Right renal pelvis (tissue), 4 donors: ENCODE data around the gene CACNA2D4. TPM values are rescaled to one million over a fixed set of nuclear protein-coding genes. Genes with fewer than 3 reads are reported as not detected.

ENCODE experiments used
- DNase-seq, 4 donors: peaks; one replicate each; pipeline ENCODE4 v3.0.0-alpha.2; 2013; ENCODE audit warnings: low read depth in 4 of 4, low spot score in 3 of 4, missing footprints in 1 of 4
- polyA plus RNA-seq, 4 donors: library from polyadenylated mRNA; unstranded; fragments of 120-200 nt; gene quantifications; one replicate each; pipeline ENCODE4 v1.2.1, GENCODE V29; 2013; ENCODE audit not compliant: insufficient read length in 4 of 4

Gene CACNA2D4
- polyA plus RNA-seq, 4 donors: 1.9 to 3.0 (median 2.3) TPM

- DNase-seq: no peak
Observed at GRCh38 chr12:1934068-1934467, 15.6 kb upstream of the CACNA2D4 start.

- DNase-seq: no peak
Observed at GRCh38 chr12:1933342-1934051, 15.0 kb upstream of the CACNA2D4 start.

DNA sequence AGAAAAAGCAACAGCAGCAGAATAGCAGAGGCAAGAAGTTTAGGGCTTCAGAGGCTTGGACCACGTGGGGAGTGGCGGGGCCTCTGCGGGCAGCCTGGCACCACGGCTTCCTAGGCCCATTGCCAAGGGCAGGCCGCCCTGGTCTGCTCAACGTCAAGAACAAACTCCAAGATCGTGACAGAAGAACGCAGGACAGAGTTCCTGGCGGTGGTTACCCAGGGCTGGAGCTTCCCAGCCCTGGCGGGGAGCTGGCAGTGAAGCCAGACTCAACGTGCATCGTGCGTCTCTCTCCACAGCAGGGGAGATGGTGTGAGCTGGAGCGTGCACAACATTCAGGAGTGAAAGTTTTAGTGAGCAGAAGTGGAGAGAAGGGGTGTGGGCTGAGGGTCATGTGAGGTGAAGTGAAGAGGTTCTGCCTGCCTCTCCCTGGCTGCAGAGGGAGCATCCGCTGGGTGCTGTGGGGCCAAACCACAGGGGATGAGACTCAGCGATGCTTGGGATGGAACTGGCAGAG is 13.9 kb upstream of the CACNA2D4 start:
- no peak for DNase-seq

- no peak for DNase-seq
Observed at GRCh38 chr12:1931642-1932041, 13.2 kb upstream of the CACNA2D4 start.

DNA sequence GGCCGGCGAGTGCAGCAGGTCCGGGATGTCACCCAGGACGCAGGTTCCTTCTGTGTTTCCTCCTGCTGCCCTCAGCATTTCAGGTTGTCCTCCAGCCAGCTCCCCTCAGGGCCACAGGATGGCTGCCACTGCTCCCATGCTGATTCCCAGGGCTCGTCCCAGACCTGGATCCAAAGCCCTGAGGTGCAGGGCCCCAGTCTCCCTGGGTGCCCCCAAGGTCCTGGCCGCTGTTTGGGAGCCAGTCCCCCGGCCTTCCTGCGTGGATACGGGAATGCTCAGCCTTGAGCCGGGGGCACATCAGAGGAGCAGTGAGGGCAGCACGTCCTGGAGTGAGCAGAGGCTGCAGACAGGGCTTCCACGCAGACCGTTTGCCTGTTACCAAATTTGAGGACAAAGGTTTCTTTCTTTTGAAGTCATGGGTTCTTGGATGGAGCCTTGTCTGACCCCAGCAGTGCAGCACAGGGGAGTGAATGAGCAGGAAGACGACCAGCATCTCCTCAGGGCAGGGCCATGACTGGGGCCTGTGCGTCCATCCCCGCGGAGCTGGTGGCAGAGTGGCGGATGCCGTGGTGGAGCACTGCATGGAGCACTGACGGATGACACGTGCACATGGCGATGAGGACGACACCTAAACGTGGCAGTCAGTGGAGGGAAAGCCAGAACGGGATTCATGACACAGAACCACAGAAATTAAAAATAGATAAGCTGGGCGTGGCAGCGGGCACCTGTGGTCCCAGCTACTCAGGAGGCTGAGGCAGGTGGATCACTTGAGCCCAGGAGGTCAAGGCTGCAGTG is 12.5 kb upstream of the CACNA2D4 start:
- DNase-seq: no peak

DNA sequence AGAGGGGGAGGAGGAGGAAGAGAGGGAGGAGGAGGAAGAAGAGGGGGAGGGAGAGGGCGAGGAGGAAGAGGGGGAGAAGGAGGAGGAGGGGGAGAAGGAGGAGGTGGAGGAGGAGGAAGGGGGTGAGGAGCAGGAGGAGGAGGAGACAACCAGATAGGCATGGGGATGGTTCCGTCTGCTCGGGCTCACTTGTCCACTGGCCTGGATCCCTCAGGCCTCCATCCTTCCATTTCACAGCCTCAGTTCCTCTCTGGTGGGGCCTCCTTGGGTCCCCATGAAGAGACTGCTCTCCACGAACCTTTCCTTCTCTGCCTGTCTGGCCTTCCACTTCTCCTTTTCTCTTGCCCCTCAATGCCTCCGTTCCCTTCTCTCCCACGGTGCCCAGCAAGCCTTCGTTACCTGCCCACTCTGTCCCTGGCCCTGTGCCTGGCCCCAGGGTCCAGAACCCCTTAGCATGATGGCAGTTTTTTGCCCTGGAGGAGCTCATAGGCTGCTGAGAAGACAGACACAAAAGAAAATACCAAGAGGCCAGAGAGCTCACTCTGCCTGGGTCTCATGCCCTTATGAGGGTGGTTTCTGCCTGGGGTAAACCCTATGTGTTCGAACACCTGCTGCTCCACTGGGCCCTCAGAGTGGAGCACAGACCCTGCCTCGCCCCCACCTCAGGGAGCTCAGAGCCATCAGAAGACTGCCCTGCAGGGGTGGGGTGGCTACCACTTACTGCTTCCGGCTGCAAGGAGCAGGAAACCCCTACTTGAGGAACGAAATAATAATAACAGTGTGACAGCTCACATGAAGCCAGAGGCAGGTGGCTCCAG is 11.7 kb upstream of the CACNA2D4 start:
- no peak for DNase-seq

DNA sequence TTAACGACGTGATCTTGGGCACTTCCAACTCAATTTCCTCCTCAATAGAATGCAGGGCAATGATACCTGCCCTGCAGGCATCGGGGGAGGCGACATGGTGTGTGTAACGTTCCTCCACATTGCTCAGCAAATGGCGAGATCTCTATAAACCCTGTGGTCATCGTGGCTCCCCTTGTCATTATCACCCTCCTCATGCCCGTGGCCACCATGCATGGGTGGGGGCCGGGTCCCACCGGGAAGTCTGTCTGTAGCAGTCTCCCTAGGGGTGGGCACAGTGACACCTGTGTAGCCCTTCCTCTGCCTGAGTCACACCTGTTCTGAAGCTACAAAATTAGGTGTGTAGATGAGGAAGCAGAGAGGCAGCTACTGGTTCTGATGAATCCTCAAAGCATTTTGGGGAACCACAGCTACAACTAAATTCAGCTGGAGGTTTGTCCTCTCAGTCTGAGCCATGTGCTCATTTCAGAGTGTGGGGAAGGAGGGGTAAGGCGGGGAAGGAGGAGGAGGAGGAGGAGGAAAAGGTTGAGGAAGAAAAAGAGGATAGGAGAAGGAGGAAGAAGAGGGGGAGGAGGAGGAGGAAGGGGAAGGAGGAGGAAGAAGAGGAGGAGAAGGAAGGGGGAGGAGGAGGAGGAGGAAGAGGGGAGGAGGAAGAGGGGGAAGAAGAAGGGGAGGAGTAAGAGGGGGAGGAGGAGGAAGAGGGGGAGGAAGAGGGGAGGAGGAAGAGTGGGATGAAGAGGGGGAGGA is 11.0 kb upstream of the CACNA2D4 start:
- no peak for DNase-seq

DNA sequence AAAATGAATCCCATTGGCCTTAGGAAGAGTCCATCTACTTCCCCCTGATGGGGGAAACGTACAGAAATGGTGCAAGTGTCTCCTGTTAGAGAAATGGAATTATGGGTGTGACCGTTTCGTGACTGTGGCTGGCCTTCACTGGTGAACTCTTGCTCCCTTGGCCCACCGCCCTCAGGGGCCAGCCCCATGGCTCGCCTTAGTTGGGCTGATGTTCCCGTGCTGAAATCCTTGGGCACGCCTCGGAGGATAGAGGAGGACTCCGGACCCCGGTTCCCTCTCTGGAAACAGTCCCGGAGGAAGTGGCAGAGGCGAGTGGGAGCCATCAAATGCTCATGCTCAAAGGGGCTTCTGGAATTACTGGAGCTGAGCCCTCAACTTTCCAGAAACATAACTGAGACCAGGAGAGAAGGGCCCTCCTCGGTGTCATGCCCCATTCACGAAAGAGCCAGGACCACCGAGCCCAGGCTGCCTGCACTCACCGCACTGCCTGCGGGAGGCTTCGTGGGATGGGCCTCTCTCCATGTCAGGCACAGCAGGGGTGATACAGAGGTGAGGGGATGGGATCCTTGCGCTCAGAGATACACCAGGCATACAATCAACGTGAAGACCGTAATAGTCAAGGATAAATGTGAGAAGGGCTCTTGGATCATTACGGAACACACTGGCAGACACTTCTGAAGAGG is 10.1 kb upstream of the CACNA2D4 start:
- DNase-seq: no peak

DNA sequence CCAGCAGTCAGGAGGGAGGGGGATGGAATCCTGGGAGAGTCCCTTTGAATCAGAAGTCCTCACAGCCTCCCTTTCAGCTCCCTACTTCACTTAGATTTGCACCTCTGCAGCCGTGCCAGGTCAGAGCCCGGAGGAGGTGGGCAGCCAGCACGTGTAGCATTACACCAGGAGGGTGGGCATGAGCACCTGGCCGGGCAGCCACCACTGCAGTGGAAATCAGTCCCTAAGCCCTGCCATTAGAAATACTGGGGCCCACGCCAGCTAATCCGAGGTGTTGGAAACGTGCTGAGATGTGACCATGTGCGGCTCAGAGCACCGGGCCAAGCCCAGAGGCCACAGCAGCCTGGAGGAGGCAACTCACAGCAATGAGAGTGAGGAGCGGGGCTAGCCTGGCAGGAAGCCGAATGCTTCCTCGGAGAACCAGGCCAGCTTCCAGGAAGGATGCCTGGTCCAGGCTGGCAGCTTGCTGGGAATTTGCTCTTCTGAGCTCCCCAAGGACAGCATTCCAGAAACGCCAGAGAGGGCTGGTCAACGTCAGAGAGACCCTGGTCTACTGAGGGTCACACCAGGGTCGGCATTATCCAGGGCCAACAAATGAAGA is 9.4 kb upstream of the CACNA2D4 start:
- no peak for DNase-seq

GRCh38 chr12:1927051-1927680 is 8.7 kb upstream of the CACNA2D4 start:
- no peak for DNase-seq

DNA sequence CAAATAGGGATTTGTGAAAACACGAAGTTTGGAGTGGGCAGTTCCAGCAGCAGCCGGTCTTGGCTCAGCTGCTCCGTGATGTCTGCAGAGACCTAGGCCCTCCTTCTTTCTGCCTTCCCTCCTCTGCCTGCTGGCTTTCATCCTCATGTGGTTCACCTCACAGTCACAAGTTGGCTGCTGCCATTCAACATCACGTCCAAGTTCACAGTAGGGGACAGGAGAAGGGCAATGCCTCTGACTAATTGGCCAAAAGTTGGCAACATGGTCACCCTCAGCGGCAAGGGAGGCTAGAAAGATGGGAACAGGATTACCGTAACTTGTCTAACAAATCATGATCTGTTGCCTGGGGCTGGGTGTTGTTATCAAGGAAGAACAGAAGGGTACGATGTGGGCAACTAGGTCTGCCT is 7.8 kb upstream of the CACNA2D4 start:
- DNase-seq: no peak

GRCh38 chr12:1925684-1926006 is 7.2 kb upstream of the CACNA2D4 start:
- no peak for DNase-seq

GRCh38 chr12:1924996-1925683 is 6.7 kb upstream of the CACNA2D4 start:
- no peak for DNase-seq

DNA sequence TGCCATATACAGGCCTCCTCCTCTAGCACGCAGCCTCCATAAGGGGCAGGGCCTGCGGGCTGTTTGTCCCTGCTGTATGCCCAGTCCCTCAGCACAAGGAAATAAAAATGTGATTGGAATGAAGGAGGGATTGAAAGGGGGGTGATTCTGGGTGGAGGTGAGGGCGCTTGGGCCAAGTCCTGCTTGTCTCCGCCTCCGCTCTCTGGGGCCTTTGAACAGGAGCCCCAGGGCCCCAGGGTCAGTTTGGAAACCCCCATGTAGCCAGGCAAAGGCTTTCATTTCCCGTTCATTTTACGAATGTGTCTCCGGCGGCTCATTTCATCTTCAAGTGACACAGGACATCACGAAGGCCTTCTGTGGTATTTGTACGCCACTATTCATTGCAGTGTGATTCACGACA is 4.5 kb upstream of the CACNA2D4 start:
- DNase-seq: no peak

GRCh38 chr12:1922075-1922709 is 3.7 kb upstream of the CACNA2D4 start:
- DNase-seq: no peak

- no peak for DNase-seq
Observed at GRCh38 chr12:1920971-1921370, 2.5 kb upstream of the CACNA2D4 start.

DNA sequence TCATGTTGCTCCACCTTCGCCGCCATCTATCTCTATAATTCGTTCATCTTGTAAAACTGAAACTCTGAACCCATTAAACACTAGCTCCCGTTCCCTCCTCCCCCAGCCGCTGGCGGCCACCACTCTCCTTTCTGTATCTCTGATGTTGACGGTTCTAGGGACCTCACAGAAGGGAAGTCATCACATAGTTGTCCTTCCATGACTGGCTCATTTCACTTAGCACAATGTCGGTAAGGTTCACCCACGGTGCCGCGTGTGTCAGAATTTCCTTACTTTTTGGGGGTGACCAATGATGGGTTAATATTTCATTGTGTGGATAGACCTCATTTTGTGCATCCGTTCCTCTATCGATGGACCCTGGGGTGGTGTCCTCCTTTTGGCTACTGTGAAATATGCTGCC is 2.0 kb upstream of the CACNA2D4 start:
- DNase-seq: no peak

- DNase-seq: no peak
Observed at GRCh38 chr12:1919763-1920162, 1.3 kb upstream of the CACNA2D4 start.
